Sigmoid colon (tissue), 4 donors: ENCODE measurements around the gene PSG6.
"Not testable (repeated sequence)": the region's sequence is repeated elsewhere in the genome, so short reads cannot be mapped to it uniquely, and the experiment has no call there.

Source experiments
- EP300 ChIP-seq, 4 donors: sonication (generic); formaldehyde crosslinking; IDR thresholded peaks; one replicate each; pipeline ENCODE4 v1.6.1; 2017; ENCODE audit warnings: antibody characterized with exemption in 4 of 4
- POLR2A ChIP-seq, 2 donors: fragments of 450-650 bp; IDR thresholded peaks; one replicate each; pipeline ENCODE4 v1.6.1; 2016; ENCODE audit warnings: antibody characterized with exemption in 2 of 2, mild to moderate bottlenecking in 2 of 2, moderate library complexity in 2 of 2
- POLR2AphosphoS5 ChIP-seq, 4 donors: sonication (generic); formaldehyde crosslinking; IDR thresholded peaks; one replicate each; pipeline ENCODE4 v1.6.1; 2017; ENCODE audit warnings: antibody characterized with exemption in 4 of 4
- TF ChIP-seq, protein P1 (sequence below), 4 experiments: fragments of 450-650 bp in 3 of 4; fragments of 200-600 bp in 1 of 4; IDR thresholded peaks; one replicate each; pipeline ENCODE4 v1.5.1; 2016 to 2019; ENCODE audit warnings: antibody characterized with exemption in 4 of 4, mild to moderate bottlenecking in 3 of 4, moderate library complexity in 2 of 4

DNA sequence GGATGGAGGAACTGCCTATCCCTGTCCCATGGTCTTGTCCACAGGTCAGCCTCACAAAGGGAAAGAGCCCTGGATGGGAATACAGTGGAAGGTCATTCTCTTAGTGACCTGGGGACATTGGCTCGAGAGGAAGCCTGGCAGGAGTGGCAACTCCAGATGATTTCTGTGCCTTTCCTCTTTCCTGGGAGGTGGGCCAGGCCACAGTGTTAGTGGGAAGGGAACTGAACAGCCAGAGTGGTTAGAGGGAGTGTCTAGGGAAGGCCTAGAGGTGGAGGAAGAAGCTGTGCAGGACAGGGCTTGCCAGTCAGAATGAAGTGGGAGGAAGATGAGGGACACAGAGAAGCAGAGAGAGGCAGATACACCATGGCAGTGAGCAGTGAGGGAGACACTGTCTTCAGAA lies 41.8 kb downstream of the PSG6 start:
- not testable (repeated sequence) for TF ChIP-seq POLR2AphosphoS5, POLR2A, EP300 (IDR thresholded peaks at IDR 0.05)
- TF ChIP-seq, protein P1, sequence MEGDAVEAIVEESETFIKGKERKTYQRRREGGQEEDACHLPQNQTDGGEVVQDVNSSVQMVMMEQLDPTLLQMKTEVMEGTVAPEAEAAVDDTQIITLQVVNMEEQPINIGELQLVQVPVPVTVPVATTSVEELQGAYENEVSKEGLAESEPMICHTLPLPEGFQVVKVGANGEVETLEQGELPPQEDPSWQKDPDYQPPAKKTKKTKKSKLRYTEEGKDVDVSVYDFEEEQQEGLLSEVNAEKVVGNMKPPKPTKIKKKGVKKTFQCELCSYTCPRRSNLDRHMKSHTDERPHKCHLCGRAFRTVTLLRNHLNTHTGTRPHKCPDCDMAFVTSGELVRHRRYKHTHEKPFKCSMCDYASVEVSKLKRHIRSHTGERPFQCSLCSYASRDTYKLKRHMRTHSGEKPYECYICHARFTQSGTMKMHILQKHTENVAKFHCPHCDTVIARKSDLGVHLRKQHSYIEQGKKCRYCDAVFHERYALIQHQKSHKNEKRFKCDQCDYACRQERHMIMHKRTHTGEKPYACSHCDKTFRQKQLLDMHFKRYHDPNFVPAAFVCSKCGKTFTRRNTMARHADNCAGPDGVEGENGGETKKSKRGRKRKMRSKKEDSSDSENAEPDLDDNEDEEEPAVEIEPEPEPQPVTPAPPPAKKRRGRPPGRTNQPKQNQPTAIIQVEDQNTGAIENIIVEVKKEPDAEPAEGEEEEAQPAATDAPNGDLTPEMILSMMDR (IDR thresholded peaks at IDR 0.05), result not testable (repeated sequence)
